Stimulated activated naive CD8-positive, alpha-beta T cell treated with anti-CD3 and anti-CD28 coated beads, Interleukin-15, amount 100 ng/mL, for 72 hours (primary cell): ENCODE data around the gene TENT4B.

Experiments
- ATAC-seq: fragments of 150-1000 bp; cut with Tn5 transposase; 2 replicates; pipeline ENCODE4 v1.10.0; 2021; ENCODE audit warnings: mild to moderate bottlenecking, moderate library complexity
- DNase-seq, 2 donors: peaks; one replicate each; pipeline ENCODE4 v3.0.0; 2021 to 2022
- H3K27ac Mint-ChIP-seq, 2 donors: one replicate each; pipeline ENCODE4 v1.8.0; 2022; ENCODE audit warnings: mild to moderate bottlenecking in 2 of 2, mixed read lengths in 2 of 2, moderate library complexity in 2 of 2
- H3K27me3 Mint-ChIP-seq: one replicate; pipeline ENCODE4 v1.8.0; 2022; ENCODE audit warnings: mixed read lengths
- H3K4me1 Mint-ChIP-seq: one replicate; pipeline ENCODE4 v1.8.0; 2022; ENCODE audit warnings: mild to moderate bottlenecking, mixed read lengths
- H3K4me3 Mint-ChIP-seq, 2 donors: one replicate each; pipeline ENCODE4 v1.8.0; 2022; ENCODE audit warnings: mild to moderate bottlenecking in 2 of 2, mixed read lengths in 2 of 2, moderate library complexity in 1 of 2
- H3K9me3 Mint-ChIP-seq, 2 donors: one replicate each; pipeline ENCODE4 v1.8.0; 2022; ENCODE audit warnings: mixed read lengths in 2 of 2

TENT4B gene

DNA sequence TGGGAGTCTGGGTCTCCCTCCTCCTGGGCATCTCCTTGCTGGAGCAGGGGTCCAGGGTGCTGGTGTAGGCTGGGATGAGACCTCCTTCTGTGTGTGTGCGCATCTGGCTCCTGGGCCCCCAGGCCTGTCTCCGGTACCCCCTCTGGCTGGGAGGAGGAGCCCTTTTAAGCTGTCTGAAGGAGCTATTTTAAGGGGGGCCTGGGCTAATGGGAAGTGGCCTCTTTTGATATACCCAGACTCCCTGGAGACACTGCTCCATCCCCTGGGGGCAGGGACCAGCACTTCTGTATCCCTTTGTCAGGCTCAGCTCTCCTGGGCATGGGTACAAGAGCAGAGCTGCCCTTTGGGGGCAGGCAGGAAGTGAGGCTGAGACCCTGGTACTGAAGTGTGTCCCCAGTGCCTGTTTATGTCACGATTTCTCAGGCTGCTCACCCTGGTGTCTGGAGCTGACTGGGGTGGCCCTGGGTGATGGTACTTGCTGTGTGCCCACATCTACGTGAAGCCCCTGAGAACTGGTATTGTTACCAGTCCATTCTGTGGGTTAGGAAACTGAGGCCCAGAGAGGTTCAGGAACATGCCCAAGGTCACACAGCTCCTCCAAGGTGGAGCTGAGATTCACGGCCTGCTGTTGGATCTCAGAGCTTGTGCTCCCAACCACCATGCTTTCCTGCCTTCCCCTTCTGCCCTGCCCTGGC is 119.7 kb downstream of the TENT4B start:
- Mint-ChIP-seq H3K27ac (peak overlapping the region; percentile 76 to 94), H3K4me3 (peak overlapping the region; percentile 94 to 99), H3K9me3 (no peaks in the 10 kb centered on the region), H3K27me3 (no peaks in the 10 kb centered on the region), H3K4me1 (peaks cover 98% of the 10 kb centered on the region)
- DNase-seq (no peak), ATAC-seq (no peak)

GRCh38 chr16:50273382-50273690 is 120.2 kb downstream of the TENT4B start:
- ATAC-seq: no peak
- Mint-ChIP-seq H3K27me3 (no peaks in the 10 kb centered on the region), H3K27ac (peak overlapping the region; percentile 94 to 98), H3K4me3 (peak overlapping the region; percentile 94 to 99), H3K4me1 (peaks cover 98% of the 10 kb centered on the region), H3K9me3 (peaks cover 2 to 4% of the 10 kb centered on the region in 2 donors)
- no peak for DNase-seq

- DNase-seq: peak in 1 of 2 donors; percentile 45
- Mint-ChIP-seq H3K27ac (peak overlapping the region; percentile 94 to 98), H3K4me3 (peak overlapping the region; percentile 94 to 99), H3K9me3 (peaks cover 4 to 7% of the 10 kb centered on the region in 2 donors), H3K27me3 (no peaks in the 10 kb centered on the region), H3K4me1 (peaks cover 98% of the 10 kb centered on the region)
- ATAC-seq: peak; percentile 24
Observed at GRCh38 chr16:50273888-50274325, 120.8 kb downstream of the TENT4B start.

DNA sequence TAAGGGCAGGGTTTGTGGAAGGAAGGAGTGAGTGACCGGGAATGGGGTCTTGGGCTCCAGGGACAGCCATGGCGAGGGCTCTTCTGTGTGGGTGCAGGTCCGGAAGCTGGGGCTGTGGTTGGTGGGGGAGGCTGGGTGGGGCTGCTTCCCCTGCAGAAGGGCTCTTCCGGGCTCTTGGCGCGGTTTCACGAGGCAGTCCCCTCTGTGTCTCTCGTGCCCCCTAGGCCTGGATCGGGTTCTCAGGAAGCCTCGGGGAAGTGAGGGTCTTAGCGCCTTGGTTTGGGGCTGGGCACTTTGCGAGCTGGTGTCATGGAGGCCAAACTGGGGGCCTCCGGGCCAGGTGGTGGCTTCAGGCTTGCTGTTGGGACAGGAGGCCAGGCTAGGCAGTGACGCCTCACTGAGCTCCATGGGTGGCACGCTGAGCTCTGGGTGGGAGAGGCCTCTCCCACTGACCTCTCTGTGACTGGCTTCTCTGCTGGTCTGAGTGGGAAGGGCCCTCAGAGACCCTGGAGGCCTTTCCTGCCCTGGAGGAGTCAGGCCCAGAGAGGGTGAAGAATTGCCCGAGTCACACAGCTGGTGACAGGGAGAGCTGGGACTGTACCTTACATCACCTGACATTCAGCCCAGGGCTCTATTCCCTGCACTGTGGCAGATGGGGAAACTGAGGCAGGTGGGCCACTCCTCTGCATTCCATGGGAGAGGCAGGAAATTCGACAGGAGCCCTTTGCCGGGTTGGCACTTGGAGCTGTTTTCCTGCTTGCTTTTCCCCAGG is 121.4 kb downstream of the TENT4B start:
- ATAC-seq (peak; percentile 66), DNase-seq (peak; percentile 52 to 57)
- H3K27ac Mint-ChIP-seq: peak overlapping the region; percentile 94 to 98
- H3K27me3 Mint-ChIP-seq: no peaks in the 10 kb centered on the region
- H3K4me3 Mint-ChIP-seq: peak overlapping the region; percentile 94 to 99
- peaks cover 4 to 7% of the 10 kb centered on the region in 2 donors for H3K9me3 Mint-ChIP-seq
- H3K4me1 Mint-ChIP-seq: peaks cover 98% of the 10 kb centered on the region

- Mint-ChIP-seq H3K27me3 (no peaks in the 10 kb centered on the region), H3K4me3 (peak overlapping the region; percentile 94 to 99), H3K27ac (peak overlapping the region; percentile 94 to 98), H3K9me3 (peaks cover 4 to 7% of the 10 kb centered on the region in 2 donors), H3K4me1 (peaks cover 98% of the 10 kb centered on the region)
- DNase-seq (no peak), ATAC-seq (no peak)
Observed at GRCh38 chr16:50275098-50275415, 122.0 kb downstream of the TENT4B start.

DNA sequence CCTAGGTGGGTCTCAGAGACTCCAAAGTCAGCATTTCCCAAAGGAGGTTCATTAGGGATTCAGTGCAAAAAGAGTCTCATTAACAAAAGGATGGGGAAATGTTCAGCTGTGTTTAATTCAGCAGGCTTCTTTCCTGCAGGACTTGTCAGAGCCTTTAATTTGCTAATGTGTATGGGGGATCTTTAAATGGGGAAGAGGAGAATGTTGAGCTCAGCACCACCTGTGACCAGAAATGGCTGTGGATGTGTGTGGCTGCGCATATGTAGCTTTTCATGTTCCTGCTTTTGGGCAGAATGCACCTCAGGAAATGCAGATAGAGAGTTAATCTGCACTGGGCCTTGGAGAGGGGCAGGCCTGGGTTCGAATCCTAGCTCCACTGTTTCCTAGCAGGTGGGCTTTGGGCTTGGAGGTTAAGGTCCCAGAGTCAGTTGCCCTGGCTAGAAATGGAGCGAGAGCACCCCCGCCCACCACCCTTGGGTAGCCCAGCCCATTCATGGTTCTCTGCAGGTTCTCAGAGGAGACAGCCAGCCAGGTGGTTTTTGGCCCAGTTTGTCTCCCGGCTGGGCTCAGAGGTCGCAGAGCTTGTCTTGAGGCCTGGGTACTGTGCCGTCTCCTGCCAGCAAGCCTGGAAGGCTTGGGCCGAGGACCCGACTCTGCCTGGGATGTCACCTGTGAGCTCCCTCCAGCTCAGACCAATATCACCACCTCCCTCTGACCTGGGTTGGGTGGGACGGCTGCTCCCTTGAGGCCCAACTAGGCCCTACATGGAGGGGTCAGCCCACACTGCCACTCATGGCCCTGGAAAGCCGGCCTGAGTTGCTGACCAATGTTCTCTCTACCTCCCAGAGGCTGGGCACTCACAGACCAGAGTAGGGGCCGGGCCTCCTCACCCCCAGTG is 122.6 kb downstream of the TENT4B start:
- peak overlapping the region in 1 of 2 donors; percentile 94 for H3K27ac Mint-ChIP-seq
- ATAC-seq (no peak), DNase-seq (no peak)
- H3K9me3 Mint-ChIP-seq: peaks cover 4 to 7% of the 10 kb centered on the region in 2 donors
- H3K27me3 Mint-ChIP-seq: no peaks in the 10 kb centered on the region
- H3K4me3 Mint-ChIP-seq: peak overlapping the region; percentile 94 to 99
- H3K4me1 Mint-ChIP-seq: peaks cover 98% of the 10 kb centered on the region

DNA sequence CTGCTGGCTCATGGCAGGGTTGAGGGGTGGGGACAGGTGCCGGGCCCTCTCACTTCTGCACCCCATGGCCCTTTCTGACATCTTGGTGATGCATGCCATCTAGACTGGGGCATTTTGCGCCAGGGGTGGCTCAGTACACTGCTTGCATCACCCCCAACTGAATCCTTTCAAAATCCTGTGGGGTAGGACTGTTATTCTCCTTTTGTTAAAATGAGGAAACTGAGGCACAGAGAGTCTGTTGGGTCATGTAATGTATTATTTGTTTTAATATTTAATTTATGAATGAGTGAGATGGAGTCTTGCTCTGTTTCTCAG is 123.2 kb downstream of the TENT4B start:
- Mint-ChIP-seq H3K27ac (no peak overlapping the region), H3K4me1 (peaks cover 98% of the 10 kb centered on the region), H3K27me3 (no peaks in the 10 kb centered on the region), H3K9me3 (peaks cover 4 to 7% of the 10 kb centered on the region in 2 donors), H3K4me3 (no peak overlapping the region)
- no peak for ATAC-seq
- DNase-seq: no peak

DNA sequence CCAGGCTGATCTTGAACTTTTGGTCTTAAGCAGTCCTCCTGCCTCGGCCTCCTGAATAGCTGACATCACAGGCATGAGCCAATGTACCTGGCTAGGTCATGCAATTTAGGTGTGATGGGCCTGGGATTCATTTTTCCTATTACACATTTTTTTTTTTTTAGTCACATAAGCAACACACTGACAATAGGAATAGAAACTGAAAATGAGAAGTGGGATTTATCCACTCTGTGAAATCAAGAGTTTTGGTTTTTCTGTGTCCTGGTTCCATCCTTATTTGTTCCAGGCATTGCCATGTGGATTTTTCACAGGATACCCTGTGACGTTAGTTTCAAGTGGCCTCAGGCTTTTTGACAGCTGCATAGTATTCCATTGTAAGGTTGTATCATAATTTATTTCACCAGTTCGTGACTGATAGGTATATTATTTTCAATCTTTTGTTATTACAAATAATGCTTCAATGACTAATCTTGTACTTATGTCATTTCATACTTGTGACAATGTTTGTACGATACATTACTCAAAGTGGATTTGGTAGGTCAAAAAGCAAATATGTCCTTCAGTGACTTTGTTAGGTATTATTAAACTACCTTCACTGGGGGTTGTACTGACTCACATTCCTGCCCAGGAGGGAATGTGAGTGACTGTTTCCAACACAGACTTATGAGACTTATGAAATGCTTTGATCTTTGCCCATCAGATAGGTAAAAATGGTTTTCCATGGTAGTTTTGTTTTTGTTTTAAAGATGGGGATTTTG is 123.9 kb downstream of the TENT4B start:
- peak overlapping the region; percentile 23 to 63 for H3K4me3 Mint-ChIP-seq
- DNase-seq: peak in 1 of 2 donors; percentile 26
- peaks cover 98% of the 10 kb centered on the region for H3K4me1 Mint-ChIP-seq
- H3K27me3 Mint-ChIP-seq: no peaks in the 10 kb centered on the region
- peak overlapping the region; percentile 29 to 84 for H3K27ac Mint-ChIP-seq
- peak; percentile 36 for ATAC-seq
- H3K9me3 Mint-ChIP-seq: peaks cover 4 to 7% of the 10 kb centered on the region in 2 donors

- peaks cover 98% of the 10 kb centered on the region for H3K4me1 Mint-ChIP-seq
- DNase-seq (no peak), ATAC-seq (no peak)
- H3K4me3 Mint-ChIP-seq: peak overlapping the region; percentile 36 to 57
- no peaks in the 10 kb centered on the region for H3K27me3 Mint-ChIP-seq
- peak overlapping the region; percentile 66 to 92 for H3K27ac Mint-ChIP-seq
- peaks cover 4 to 7% of the 10 kb centered on the region in 2 donors for H3K9me3 Mint-ChIP-seq
Observed at GRCh38 chr16:50278251-50278650, 125.1 kb downstream of the TENT4B start.

DNA sequence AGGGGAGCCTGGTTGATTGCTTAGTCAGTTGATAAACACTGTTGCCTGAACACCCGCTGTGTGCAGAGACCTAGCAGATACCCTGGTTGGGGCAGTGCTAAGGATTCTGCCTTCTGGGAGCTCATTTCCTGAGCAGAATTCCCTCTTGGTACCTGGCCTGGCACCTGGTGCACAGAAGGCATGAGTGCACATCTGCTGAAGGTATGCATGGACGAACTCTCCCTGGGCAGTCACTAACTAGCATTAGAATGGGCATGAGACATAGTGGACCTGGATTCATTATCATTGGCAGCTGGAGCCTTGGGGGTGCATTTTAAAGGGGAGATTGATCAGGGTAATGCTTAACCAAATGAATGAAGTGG is 126.4 kb downstream of the TENT4B start:
- H3K4me3 Mint-ChIP-seq: no peak overlapping the region

GRCh38 chr16:50280932-50281331 is 127.8 kb downstream of the TENT4B start:
- peak overlapping the region in 1 of 2 donors; percentile 80 for H3K4me3 Mint-ChIP-seq
- no peak for ATAC-seq
- peaks cover 98% of the 10 kb centered on the region for H3K4me1 Mint-ChIP-seq
- no peak overlapping the region for H3K27ac Mint-ChIP-seq
- H3K9me3 Mint-ChIP-seq: peaks cover 4 to 7% of the 10 kb centered on the region in 2 donors
- DNase-seq: no peak
- no peaks in the 10 kb centered on the region for H3K27me3 Mint-ChIP-seq

More for the DNA sequence above, 126.4 kb downstream of the TENT4B start:
- Mint-ChIP-seq H3K9me3 (peaks cover 4 to 7% of the 10 kb centered on the region in 2 donors), H3K4me1 (peaks cover 98% of the 10 kb centered on the region), H3K27ac (no peak overlapping the region), H3K27me3 (no peaks in the 10 kb centered on the region)
- DNase-seq: no peak
- ATAC-seq: no peak
